Measurements from ENCODE around the gene LDB2. TPM values are rescaled to one million over a fixed set of nuclear protein-coding genes. Genes with fewer than 3 reads are reported as not detected.

Gene LDB2
- total RNA-seq, 1 experiment from 2014 or later = not detected

GRCh38 chr4:16574981-16575380 lies 323.5 kb downstream of the LDB2 start:
- POLR2A ChIA-PET (ENCODE audit: unreplicated experiment) = no interaction called here
- CTCF ChIA-PET = no interaction called here

GRCh38 chr4:16573739-16574138 lies 324.7 kb downstream of the LDB2 start:
- H3K9me3 ChIP-seq (ENCODE audit: low read length) = no peaks in the 10 kb centered on the region
- peak; percentile 90 for DNase-seq
- no peaks in the 10 kb centered on the region for H3K79me2 ChIP-seq (ENCODE audit: low read length)
- CTCF ChIA-PET = no interaction called here
- no peak overlapping the region for H2AFZ ChIP-seq (ENCODE audit: low read length)
- TF ChIP-seq EZH2 (IDR thresholded peaks at IDR 0.05; ENCODE audit: low read length, unreplicated experiment) (no peak), CTCF (conservative IDR thresholded peaks at IDR 0.05; ENCODE audit: low read depth, low read length) (no peak), EZH2phosphoT487 (IDR thresholded peaks at IDR 0.05; ENCODE audit: borderline replicate concordance, low read length) (no peak)
- no peaks in the 10 kb centered on the region for H3K36me3 ChIP-seq (ENCODE audit: low read depth, low read length)
- H3K4me2 ChIP-seq (ENCODE audit: low read length) = peak overlapping the region; percentile 46
- POLR2A ChIA-PET (ENCODE audit: unreplicated experiment) = no interaction called here
- peaks cover 22% of the 10 kb centered on the region for H3K4me1 ChIP-seq (ENCODE audit: insufficient read depth, low read length)
- no TSS peak for BruUV-seq (replicated peaks)
- H3K9me2 ChIP-seq (replicated peaks; ENCODE audit: low read length) = no peaks in the 10 kb centered on the region
- H3K9ac ChIP-seq (ENCODE audit: low read length) = peak overlapping the region; percentile 15; the same call in 1 of the 2 replicates
- no peak overlapping the region for H3K4me3 ChIP-seq (ENCODE audit: low read length)
- peak overlapping the region; percentile 83 for H3K27ac ChIP-seq (ENCODE audit: low read length)
- no peaks in the 10 kb centered on the region for H3K27me3 ChIP-seq (ENCODE audit: low read length)
- intact Hi-C loops (cut with micrococcal nuclease) = no loop called here
- no peaks in the 10 kb centered on the region for H4K20me1 ChIP-seq (ENCODE audit: low read length)
- H3F3A ChIP-seq (ENCODE audit: low read length, unreplicated experiment) = no peaks in the 10 kb centered on the region
- peak; percentile 64 for ATAC-seq

More at GRCh38 chr4:16574981-16575380, 323.5 kb downstream of the LDB2 start:
- Histone ChIP-seq H2AFZ (ENCODE audit: low read length) (no peak overlapping the region), H3K9me2 (replicated peaks; ENCODE audit: low read length) (no peaks in the 10 kb centered on the region), H3K4me3 (ENCODE audit: low read length) (no peak overlapping the region), H3F3A (ENCODE audit: low read length, unreplicated experiment) (no peaks in the 10 kb centered on the region), H3K4me2 (ENCODE audit: low read length) (no peak overlapping the region), H3K9me3 (ENCODE audit: low read length) (no peaks in the 10 kb centered on the region), H4K20me1 (ENCODE audit: low read length) (no peaks in the 10 kb centered on the region), H3K27ac (ENCODE audit: low read length) (no peak overlapping the region), H3K4me1 (ENCODE audit: insufficient read depth, low read length) (peaks cover 26% of the 10 kb centered on the region), H3K9ac (ENCODE audit: low read length) (no peak overlapping the region), H3K79me2 (ENCODE audit: low read length) (no peaks in the 10 kb centered on the region), H3K36me3 (ENCODE audit: low read depth, low read length) (no peaks in the 10 kb centered on the region), H3K27me3 (ENCODE audit: low read length) (no peaks in the 10 kb centered on the region)
- no peak for DNase-seq
- BruUV-seq (replicated peaks) = no TSS peak
- ATAC-seq = no peak
- TF ChIP-seq CTCF (conservative IDR thresholded peaks at IDR 0.05; ENCODE audit: low read depth, low read length) (no peak), EZH2phosphoT487 (IDR thresholded peaks at IDR 0.05; ENCODE audit: borderline replicate concordance, low read length) (no peak), EZH2 (IDR thresholded peaks at IDR 0.05; ENCODE audit: low read length, unreplicated experiment) (no peak)
- intact Hi-C loops (cut with micrococcal nuclease) = no loop called here

GRCh38 chr4:16573206-16573605 lies 325.2 kb downstream of the LDB2 start:
- H3K4me3 ChIP-seq (ENCODE audit: low read length) = no peak overlapping the region
- no peaks in the 10 kb centered on the region for H3K27me3 ChIP-seq (ENCODE audit: low read length)
- no peak overlapping the region for H2AFZ ChIP-seq (ENCODE audit: low read length)
- no peaks in the 10 kb centered on the region for H3K36me3 ChIP-seq (ENCODE audit: low read depth, low read length)
- intact Hi-C loops (cut with micrococcal nuclease) = no loop called here
- H3K79me2 ChIP-seq (ENCODE audit: low read length) = no peaks in the 10 kb centered on the region
- peaks cover 22% of the 10 kb centered on the region for H3K4me1 ChIP-seq (ENCODE audit: insufficient read depth, low read length)
- no peaks in the 10 kb centered on the region for H3K9me2 ChIP-seq (replicated peaks; ENCODE audit: low read length)
- H3K9ac ChIP-seq (ENCODE audit: low read length) = peak overlapping the region; percentile 15; the same call in 1 of the 2 replicates
- no peaks in the 10 kb centered on the region for H3K9me3 ChIP-seq (ENCODE audit: low read length)
- DNase-seq (peak; percentile 64), ATAC-seq (peak; percentile 48)
- ChIA-PET POLR2A (ENCODE audit: unreplicated experiment) (no interaction called here), CTCF (no interaction called here)
- no peak for TF ChIP-seq EZH2phosphoT487 (IDR thresholded peaks at IDR 0.05; ENCODE audit: borderline replicate concordance, low read length)
- BruUV-seq (replicated peaks) = no TSS peak
- no peaks in the 10 kb centered on the region for H3F3A ChIP-seq (ENCODE audit: low read length, unreplicated experiment)
- H4K20me1 ChIP-seq (ENCODE audit: low read length) = no peaks in the 10 kb centered on the region
- H3K4me2 ChIP-seq (ENCODE audit: low read length) = peak overlapping the region; percentile 46
- H3K27ac ChIP-seq (ENCODE audit: low read length) = peak overlapping the region; percentile 83

All from PC-3 (cell line).